Measurements from ENCODE around the gene PNLDC1.
"Not testable (repeated sequence)": the region's sequence is repeated elsewhere in the genome, so short reads cannot be mapped to it uniquely, and the experiment has no call there.

GRCh38 chr6:159863341-159863740, 63.3 kb downstream of the PNLDC1 start:
- peak; percentile 73 for TF ChIP-seq CTCF (IDR thresholded peaks at IDR 0.05; ENCODE audit: poor library complexity)
- not testable (repeated sequence) for TF ChIP-seq EZH2 (IDR thresholded peaks at IDR 0.05; ENCODE audit: borderline replicate concordance); EZH2phosphoT487 (IDR thresholded peaks at IDR 0.05; ENCODE audit: low read depth, severe bottlenecking, unreplicated experiment)

Measured in hepatocyte (in vitro differentiated cells).